GM23338 (cell line): ENCODE results near the gene ZNHIT6. TPM values are rescaled to one million over a fixed set of nuclear protein-coding genes. Genes with fewer than 3 reads are reported as not detected.

ENCODE experiments used
- ATAC-seq: fragments of 200-7000 bp; cut with Tn5 transposase; 3 replicates; pipeline ENCODE4 v1.9.1; 2020
- DNase-seq: peaks from one replicate; pipeline ENCODE4 v3.0.0-alpha.2; 2015; ENCODE audit warnings: low spot score
- H2AFZ ChIP-seq: fragments of 200-600 bp; sonication (generic); 2 replicates; pipeline ENCODE4 v1.8.0; 2016; ENCODE audit warnings: antibody characterized with exemption, mild to moderate bottlenecking, moderate library complexity
- H3F3A ChIP-seq: fragments of 200-600 bp; sonication (generic); replicated peaks from 2 replicates; pipeline ENCODE4 v1.8.0; 2017; ENCODE audit warnings: antibody characterized with exemption, mixed run types, low read depth
- H3K27ac ChIP-seq: fragments of 200-600 bp; sonication (generic); 2 replicates; pipeline ENCODE4 v1.6.1; 2016; ENCODE audit warnings: low read depth
- H3K27me3 ChIP-seq: fragments of 200-600 bp; sonication (generic); 2 replicates; pipeline ENCODE4 v1.8.0; 2016; ENCODE audit warnings: mild to moderate bottlenecking, mixed run types, moderate library complexity; ENCODE audit not compliant: insufficient read depth
- H3K36me3 ChIP-seq: fragments of 200-600 bp; sonication (generic); 2 replicates; pipeline ENCODE4 v1.8.0; 2016; ENCODE audit warnings: mild to moderate bottlenecking; ENCODE audit not compliant: insufficient read depth
- H3K4me1 ChIP-seq: fragments of 200-600 bp; sonication (generic); 2 replicates; pipeline ENCODE4 v1.8.0; 2016; ENCODE audit warnings: mild to moderate bottlenecking, moderate library complexity; ENCODE audit not compliant: insufficient read depth
- H3K4me2 ChIP-seq: fragments of 200-600 bp; sonication (generic); 2 replicates; pipeline ENCODE4 v1.7.1; 2017; ENCODE audit warnings: mixed run types
- H3K4me3 ChIP-seq: fragments of 200-600 bp; sonication (generic); 2 replicates; pipeline ENCODE4 v1.6.1; 2016; ENCODE audit warnings: mixed run types
- H3K79me2 ChIP-seq: fragments of 200-600 bp; sonication (generic); replicated peaks from 2 replicates; pipeline ENCODE4 v1.8.0; 2017; ENCODE audit warnings: mild to moderate bottlenecking; ENCODE audit not compliant: insufficient read depth
- H3K9me2 ChIP-seq: fragments of 200-600 bp; sonication (generic); 2 replicates; pipeline ENCODE4 v1.8.0; 2017; ENCODE audit not compliant: insufficient read depth
- H4K20me1 ChIP-seq: fragments of 200-600 bp; sonication (generic); replicated peaks from 2 replicates; pipeline ENCODE4 v1.8.0; 2017; ENCODE audit warnings: mild to moderate bottlenecking; ENCODE audit not compliant: insufficient read depth
- H3K27ac Mint-ChIP-seq: 2 replicates; pipeline ENCODE4 v1.8.0; 2020; ENCODE audit warnings: inconsistent platforms, mild to moderate bottlenecking, moderate library complexity, mixed read lengths
- H3K27me3 Mint-ChIP-seq: 3 replicates; pipeline ENCODE4 v1.8.0; 2022; ENCODE audit warnings: low read depth, mild to moderate bottlenecking, moderate library complexity, mixed read lengths, inconsistent platforms; ENCODE audit not compliant: insufficient read depth, poor library complexity
- H3K36me3 Mint-ChIP-seq: 3 replicates; pipeline ENCODE4 v1.8.0; 2021; ENCODE audit warnings: low read depth, mild to moderate bottlenecking, inconsistent platforms, moderate library complexity, mixed read lengths
- H3K4me1 Mint-ChIP-seq: 3 replicates; pipeline ENCODE4 v1.8.0; 2020; ENCODE audit warnings: mild to moderate bottlenecking, inconsistent platforms, mixed read lengths
- H3K4me3 Mint-ChIP-seq: 3 replicates; pipeline ENCODE4 v1.8.0; 2021; ENCODE audit warnings: moderate library complexity, mild to moderate bottlenecking, inconsistent platforms, mixed read lengths
- H3K9me3 Mint-ChIP-seq: 3 replicates; pipeline ENCODE4 v1.8.0; 2020; ENCODE audit warnings: moderate library complexity, mild to moderate bottlenecking, inconsistent platforms, mixed read lengths
- CREB1 ChIP-seq: fragments of 250-450 bp; sonication (Bioruptor Pico); IDR thresholded peaks from 2 replicates; pipeline ENCODE4 v1.5.0; 2020; ENCODE audit warnings: low read depth, mild to moderate bottlenecking, moderate library complexity
- EZH2 ChIP-seq: fragments of 200-600 bp; sonication (generic); IDR thresholded peaks from one replicate; pipeline ENCODE4 v1.8.0; 2017; ENCODE audit warnings: antibody characterized with exemption, mild to moderate bottlenecking, low read depth; ENCODE audit not compliant: unreplicated experiment
- EZH2phosphoT487 ChIP-seq: fragments of 200-600 bp; sonication (generic); IDR thresholded peaks from one replicate; pipeline ENCODE4 v1.8.1; 2018; ENCODE audit warnings: antibody characterized with exemption; ENCODE audit not compliant: unreplicated experiment
- JUNB ChIP-seq: IDR thresholded peaks from one replicate; pipeline ENCODE4 v1.6.1; 2016; ENCODE audit warnings: antibody characterized with exemption; ENCODE audit not compliant: unreplicated experiment
- NANOG ChIP-seq: IDR thresholded peaks from 2 replicates; pipeline ENCODE4 v1.6.1; 2016; ENCODE audit warnings: antibody characterized with exemption, borderline replicate concordance
- POLR2AphosphoS5 ChIP-seq: IDR thresholded peaks from 2 replicates; pipeline ENCODE4 v1.6.1; 2016; ENCODE audit warnings: antibody characterized with exemption, low read depth
- STAT1 ChIP-seq: IDR thresholded peaks from one replicate; pipeline ENCODE4 v1.6.1; 2016; ENCODE audit warnings: antibody characterized with exemption; ENCODE audit not compliant: unreplicated experiment
- ZNF114 ChIP-seq: fragments of 250-450 bp; sonication (Bioruptor Pico); IDR thresholded peaks from 2 replicates; pipeline ENCODE4 v1.5.0; 2020; ENCODE audit warnings: mild to moderate bottlenecking, moderate library complexity
- polyA plus RNA-seq: library from polyadenylated mRNA; unstranded; fragments of >200 nt; fragmentation: Nextera tagmentation; extraction: Ambion mirVana; gene quantifications from 2 replicates; pipeline ENCODE4 v1.2.1, GENCODE V29; 2016
- total RNA-seq: library from RNA; depleted of rRNA; stranded (reverse); fragments of >200 nt; shearing (Covaris generic); gene quantifications from 2 replicates; pipeline ENCODE4 v1.2.3, GENCODE V29; 2014
- TF ChIP-seq, protein P1 (sequence below), 2 experiments: fragments of 200-600 bp in 1 of 2; sonication (generic) in 1 of 2; conservative IDR thresholded peaks; 2 replicates each; pipeline versions ENCODE4 v1.5.1 to v1.6.1; 2016 to 2017; ENCODE audit warnings: antibody characterized with exemption in 2 of 2, low read depth in 2 of 2, mild to moderate bottlenecking in 2 of 2, moderate library complexity in 1 of 2
- TF ChIP-seq, protein P2 (sequence below): fragments of 250-450 bp; sonication (Bioruptor Pico); IDR thresholded peaks from 2 replicates; pipeline ENCODE4 v1.5.0; 2020; ENCODE audit warnings: mild to moderate bottlenecking, moderate library complexity
- TF ChIP-seq, protein P3 (sequence below): IDR thresholded peaks from one replicate; pipeline ENCODE4 v1.6.1; 2018; ENCODE audit warnings: antibody characterized with exemption; ENCODE audit not compliant: unreplicated experiment

The ZNHIT6 gene
- total and polyA plus RNA-seq, 2 experiments from 2014 or later, result 17.3 to 20.9 TPM

GRCh38 chr1:85611856-85612255 is 96.4 kb downstream of the ZNHIT6 start:
- no peaks in the 10 kb centered on the region for H3K36me3 ChIP-seq
- DNase-seq (no peak), ATAC-seq (no peak)
- peaks cover 19% of the 10 kb centered on the region for H3K4me1 ChIP-seq
- Mint-ChIP-seq H3K4me3 (no peak overlapping the region), H3K27me3 (peaks cover 5% of the 10 kb centered on the region), H3K36me3 (peaks cover 3% of the 10 kb centered on the region; the same call in 2 of the 3 replicates), H3K9me3 (0 out of 3 replicates have a peak, but pooled peaks cover under 1% of the 10 kb centered on the region), H3K27ac (no peak overlapping the region), H3K4me1 (peaks cover 36% of the 10 kb centered on the region)
- H4K20me1 ChIP-seq, result no peaks in the 10 kb centered on the region
- H2AFZ ChIP-seq, result no peak overlapping the region
- no peak overlapping the region for H3K27ac ChIP-seq
- no peaks in the 10 kb centered on the region; the same call in 1 of the 2 replicates for H3F3A ChIP-seq
- H3K4me2 ChIP-seq, result no peak overlapping the region
- H3K27me3 ChIP-seq, result no peaks in the 10 kb centered on the region
- H3K79me2 ChIP-seq, result no peaks in the 10 kb centered on the region
- no peak for TF ChIP-seq EZH2
- TF ChIP-seq, protein P1, sequence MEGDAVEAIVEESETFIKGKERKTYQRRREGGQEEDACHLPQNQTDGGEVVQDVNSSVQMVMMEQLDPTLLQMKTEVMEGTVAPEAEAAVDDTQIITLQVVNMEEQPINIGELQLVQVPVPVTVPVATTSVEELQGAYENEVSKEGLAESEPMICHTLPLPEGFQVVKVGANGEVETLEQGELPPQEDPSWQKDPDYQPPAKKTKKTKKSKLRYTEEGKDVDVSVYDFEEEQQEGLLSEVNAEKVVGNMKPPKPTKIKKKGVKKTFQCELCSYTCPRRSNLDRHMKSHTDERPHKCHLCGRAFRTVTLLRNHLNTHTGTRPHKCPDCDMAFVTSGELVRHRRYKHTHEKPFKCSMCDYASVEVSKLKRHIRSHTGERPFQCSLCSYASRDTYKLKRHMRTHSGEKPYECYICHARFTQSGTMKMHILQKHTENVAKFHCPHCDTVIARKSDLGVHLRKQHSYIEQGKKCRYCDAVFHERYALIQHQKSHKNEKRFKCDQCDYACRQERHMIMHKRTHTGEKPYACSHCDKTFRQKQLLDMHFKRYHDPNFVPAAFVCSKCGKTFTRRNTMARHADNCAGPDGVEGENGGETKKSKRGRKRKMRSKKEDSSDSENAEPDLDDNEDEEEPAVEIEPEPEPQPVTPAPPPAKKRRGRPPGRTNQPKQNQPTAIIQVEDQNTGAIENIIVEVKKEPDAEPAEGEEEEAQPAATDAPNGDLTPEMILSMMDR (conservative IDR thresholded peaks at IDR 0.05; ENCODE audit: low read depth in 2 of 2), result no peak
- no peak for TF ChIP-seq POLR2AphosphoS5
- no peak for TF ChIP-seq JUNB
- no peak for TF ChIP-seq CREB1 (CRISPR knock-in tag)
- no peak for TF ChIP-seq ZNF114 (CRISPR knock-in tag)
- TF ChIP-seq, protein P2, sequence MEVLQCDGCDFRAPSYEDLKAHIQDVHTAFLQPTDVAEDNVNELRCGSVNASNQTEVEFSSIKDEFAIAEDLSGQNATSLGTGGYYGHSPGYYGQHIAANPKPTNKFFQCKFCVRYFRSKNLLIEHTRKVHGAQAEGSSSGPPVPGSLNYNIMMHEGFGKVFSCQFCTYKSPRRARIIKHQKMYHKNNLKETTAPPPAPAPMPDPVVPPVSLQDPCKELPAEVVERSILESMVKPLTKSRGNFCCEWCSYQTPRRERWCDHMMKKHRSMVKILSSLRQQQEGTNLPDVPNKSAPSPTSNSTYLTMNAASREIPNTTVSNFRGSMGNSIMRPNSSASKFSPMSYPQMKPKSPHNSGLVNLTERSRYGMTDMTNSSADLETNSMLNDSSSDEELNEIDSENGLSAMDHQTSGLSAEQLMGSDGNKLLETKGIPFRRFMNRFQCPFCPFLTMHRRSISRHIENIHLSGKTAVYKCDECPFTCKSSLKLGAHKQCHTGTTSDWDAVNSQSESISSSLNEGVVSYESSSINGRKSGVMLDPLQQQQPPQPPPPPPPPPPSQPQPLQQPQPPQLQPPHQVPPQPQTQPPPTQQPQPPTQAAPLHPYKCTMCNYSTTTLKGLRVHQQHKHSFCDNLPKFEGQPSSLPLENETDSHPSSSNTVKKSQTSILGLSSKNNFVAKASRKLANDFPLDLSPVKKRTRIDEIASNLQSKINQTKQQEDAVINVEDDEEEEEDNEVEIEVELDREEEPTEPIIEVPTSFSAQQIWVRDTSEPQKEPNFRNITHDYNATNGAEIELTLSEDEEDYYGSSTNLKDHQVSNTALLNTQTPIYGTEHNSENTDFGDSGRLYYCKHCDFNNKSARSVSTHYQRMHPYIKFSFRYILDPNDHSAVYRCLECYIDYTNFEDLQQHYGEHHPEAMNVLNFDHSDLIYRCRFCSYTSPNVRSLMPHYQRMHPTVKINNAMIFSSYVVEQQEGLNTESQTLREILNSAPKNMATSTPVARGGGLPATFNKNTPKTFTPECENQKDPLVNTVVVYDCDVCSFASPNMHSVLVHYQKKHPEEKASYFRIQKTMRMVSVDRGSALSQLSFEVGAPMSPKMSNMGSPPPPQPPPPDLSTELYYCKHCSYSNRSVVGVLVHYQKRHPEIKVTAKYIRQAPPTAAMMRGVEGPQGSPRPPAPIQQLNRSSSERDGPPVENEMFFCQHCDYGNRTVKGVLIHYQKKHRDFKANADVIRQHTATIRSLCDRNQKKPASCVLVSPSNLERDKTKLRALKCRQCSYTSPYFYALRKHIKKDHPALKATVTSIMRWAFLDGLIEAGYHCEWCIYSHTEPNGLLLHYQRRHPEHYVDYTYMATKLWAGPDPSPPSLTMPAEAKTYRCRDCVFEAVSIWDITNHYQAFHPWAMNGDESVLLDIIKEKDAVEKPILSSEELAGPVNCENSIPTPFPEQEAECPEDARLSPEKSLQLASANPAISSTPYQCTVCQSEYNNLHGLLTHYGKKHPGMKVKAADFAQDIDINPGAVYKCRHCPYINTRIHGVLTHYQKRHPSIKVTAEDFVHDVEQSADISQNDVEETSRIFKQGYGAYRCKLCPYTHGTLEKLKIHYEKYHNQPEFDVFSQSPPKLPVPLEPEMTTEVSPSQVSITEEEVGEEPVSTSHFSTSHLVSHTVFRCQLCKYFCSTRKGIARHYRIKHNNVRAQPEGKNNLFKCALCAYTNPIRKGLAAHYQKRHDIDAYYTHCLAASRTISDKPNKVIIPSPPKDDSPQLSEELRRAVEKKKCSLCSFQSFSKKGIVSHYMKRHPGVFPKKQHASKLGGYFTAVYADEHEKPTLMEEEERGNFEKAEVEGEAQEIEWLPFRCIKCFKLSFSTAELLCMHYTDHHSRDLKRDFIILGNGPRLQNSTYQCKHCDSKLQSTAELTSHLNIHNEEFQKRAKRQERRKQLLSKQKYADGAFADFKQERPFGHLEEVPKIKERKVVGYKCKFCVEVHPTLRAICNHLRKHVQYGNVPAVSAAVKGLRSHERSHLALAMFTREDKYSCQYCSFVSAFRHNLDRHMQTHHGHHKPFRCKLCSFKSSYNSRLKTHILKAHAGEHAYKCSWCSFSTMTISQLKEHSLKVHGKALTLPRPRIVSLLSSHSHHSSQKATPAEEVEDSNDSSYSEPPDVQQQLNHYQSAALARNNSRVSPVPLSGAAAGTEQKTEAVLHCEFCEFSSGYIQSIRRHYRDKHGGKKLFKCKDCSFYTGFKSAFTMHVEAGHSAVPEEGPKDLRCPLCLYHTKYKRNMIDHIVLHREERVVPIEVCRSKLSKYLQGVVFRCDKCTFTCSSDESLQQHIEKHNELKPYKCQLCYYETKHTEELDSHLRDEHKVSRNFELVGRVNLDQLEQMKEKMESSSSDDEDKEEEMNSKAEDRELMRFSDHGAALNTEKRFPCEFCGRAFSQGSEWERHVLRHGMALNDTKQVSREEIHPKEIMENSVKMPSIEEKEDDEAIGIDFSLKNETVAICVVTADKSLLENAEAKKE, result no peak
- no peak for TF ChIP-seq EZH2phosphoT487
- no peak for TF ChIP-seq STAT1
- TF ChIP-seq, protein P3, sequence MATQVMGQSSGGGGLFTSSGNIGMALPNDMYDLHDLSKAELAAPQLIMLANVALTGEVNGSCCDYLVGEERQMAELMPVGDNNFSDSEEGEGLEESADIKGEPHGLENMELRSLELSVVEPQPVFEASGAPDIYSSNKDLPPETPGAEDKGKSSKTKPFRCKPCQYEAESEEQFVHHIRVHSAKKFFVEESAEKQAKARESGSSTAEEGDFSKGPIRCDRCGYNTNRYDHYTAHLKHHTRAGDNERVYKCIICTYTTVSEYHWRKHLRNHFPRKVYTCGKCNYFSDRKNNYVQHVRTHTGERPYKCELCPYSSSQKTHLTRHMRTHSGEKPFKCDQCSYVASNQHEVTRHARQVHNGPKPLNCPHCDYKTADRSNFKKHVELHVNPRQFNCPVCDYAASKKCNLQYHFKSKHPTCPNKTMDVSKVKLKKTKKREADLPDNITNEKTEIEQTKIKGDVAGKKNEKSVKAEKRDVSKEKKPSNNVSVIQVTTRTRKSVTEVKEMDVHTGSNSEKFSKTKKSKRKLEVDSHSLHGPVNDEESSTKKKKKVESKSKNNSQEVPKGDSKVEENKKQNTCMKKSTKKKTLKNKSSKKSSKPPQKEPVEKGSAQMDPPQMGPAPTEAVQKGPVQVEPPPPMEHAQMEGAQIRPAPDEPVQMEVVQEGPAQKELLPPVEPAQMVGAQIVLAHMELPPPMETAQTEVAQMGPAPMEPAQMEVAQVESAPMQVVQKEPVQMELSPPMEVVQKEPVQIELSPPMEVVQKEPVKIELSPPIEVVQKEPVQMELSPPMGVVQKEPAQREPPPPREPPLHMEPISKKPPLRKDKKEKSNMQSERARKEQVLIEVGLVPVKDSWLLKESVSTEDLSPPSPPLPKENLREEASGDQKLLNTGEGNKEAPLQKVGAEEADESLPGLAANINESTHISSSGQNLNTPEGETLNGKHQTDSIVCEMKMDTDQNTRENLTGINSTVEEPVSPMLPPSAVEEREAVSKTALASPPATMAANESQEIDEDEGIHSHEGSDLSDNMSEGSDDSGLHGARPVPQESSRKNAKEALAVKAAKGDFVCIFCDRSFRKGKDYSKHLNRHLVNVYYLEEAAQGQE, result no peak
- TF ChIP-seq NANOG, result no peak
- no peak overlapping the region for H3K4me3 ChIP-seq
- peaks cover 9% of the 10 kb centered on the region; the same call in 1 of the 2 replicates for H3K9me2 ChIP-seq
